ENCODE data around the gene ATP1B3.

Gene ATP1B3

GRCh38 chr3:141851411-141851810 lies 25.0 kb upstream of the ATP1B3 start:
- Mint-ChIP-seq H3K36me3 (ENCODE audit: low read depth) (no peaks in the 10 kb centered on the region), H3K4me3 (no peak overlapping the region), H3K9me3 (no peaks in the 10 kb centered on the region), H3K27ac (no peak overlapping the region), H3K27me3 (no peaks in the 10 kb centered on the region), H3K4me1 (ENCODE audit: low read depth) (no peaks in the 10 kb centered on the region)
- DNase-seq: no peak

DNA sequence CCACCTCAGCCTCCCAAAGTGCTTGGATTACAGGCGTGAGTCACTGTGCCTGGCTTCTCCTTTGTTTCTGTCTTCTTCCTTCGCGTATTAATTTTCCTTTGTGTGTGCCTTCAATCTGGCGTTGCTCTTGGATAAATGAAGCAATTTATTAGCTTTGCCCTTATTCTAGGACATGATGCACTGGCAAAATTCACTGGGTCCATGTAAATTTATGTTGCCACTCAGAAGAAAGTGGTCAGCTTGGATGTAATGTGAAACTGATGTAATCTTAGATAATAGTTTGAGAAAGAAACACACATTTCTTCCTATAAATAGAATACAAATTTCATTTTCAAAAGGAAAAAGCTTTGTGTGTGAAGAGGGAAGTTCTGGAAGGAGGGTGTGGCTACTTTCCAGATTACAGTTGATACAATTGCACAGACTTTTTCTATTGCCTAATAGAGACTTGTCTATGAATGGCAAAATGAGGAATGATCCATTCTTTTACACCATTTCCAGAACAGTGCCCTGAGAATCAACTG lies 23.3 kb upstream of the ATP1B3 start:
- Mint-ChIP-seq H3K27ac (no peak overlapping the region), H3K4me1 (ENCODE audit: low read depth) (no peaks in the 10 kb centered on the region), H3K9me3 (no peaks in the 10 kb centered on the region), H3K27me3 (no peaks in the 10 kb centered on the region), H3K36me3 (ENCODE audit: low read depth) (no peaks in the 10 kb centered on the region), H3K4me3 (no peak overlapping the region)
- no peak for DNase-seq

DNA sequence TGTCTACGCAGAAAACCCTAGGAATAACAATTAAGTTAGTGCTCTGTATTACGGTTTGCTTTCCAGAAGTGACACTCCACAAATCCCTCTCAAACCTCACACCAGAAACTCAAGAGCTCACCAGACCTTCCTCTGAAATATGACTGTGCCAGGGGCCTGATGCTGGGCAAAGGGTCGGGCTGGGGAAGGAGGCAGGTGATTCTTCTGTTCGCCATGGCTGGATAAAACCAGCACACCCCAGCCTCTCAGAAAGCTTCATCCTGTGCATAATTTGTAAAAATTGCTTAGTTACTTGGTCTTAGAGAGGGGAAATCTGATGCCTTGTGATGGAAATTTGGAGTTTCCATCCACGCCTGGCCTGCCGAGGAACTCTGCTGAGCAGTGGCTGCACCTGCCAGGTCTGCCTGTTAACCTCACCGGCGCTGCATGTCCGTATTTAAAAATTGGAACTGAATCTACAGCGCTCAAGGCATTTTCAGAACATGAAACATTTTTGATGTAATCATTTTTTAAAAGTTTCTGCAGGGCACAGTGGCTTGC lies 22.7 kb upstream of the ATP1B3 start:
- Mint-ChIP-seq H3K27me3 (no peaks in the 10 kb centered on the region), H3K27ac (no peak overlapping the region), H3K4me3 (no peak overlapping the region), H3K36me3 (ENCODE audit: low read depth) (no peaks in the 10 kb centered on the region), H3K9me3 (no peaks in the 10 kb centered on the region), H3K4me1 (ENCODE audit: low read depth) (no peaks in the 10 kb centered on the region)
- no peak for DNase-seq

- DNase-seq: no peak
- H3K27ac Mint-ChIP-seq: no peak overlapping the region
- no peak overlapping the region for H3K4me3 Mint-ChIP-seq
- no peaks in the 10 kb centered on the region for H3K4me1 Mint-ChIP-seq (ENCODE audit: low read depth)
- no peaks in the 10 kb centered on the region for H3K9me3 Mint-ChIP-seq
- no peaks in the 10 kb centered on the region for H3K27me3 Mint-ChIP-seq
- H3K36me3 Mint-ChIP-seq (ENCODE audit: low read depth): no peaks in the 10 kb centered on the region
Observed at GRCh38 chr3:141854599-141854998, 21.8 kb upstream of the ATP1B3 start.

GRCh38 chr3:141858312-141858711 lies 18.1 kb upstream of the ATP1B3 start:
- Mint-ChIP-seq H3K36me3 (ENCODE audit: low read depth) (no peaks in the 10 kb centered on the region), H3K9me3 (no peaks in the 10 kb centered on the region), H3K27me3 (no peaks in the 10 kb centered on the region), H3K4me3 (no peak overlapping the region), H3K27ac (no peak overlapping the region), H3K4me1 (ENCODE audit: low read depth) (peaks cover 5% of the 10 kb centered on the region)
- DNase-seq: no peak

- H3K27me3 Mint-ChIP-seq: no peaks in the 10 kb centered on the region
- no peak for DNase-seq
- H3K27ac Mint-ChIP-seq: no peak overlapping the region
- peaks cover 14% of the 10 kb centered on the region for H3K4me1 Mint-ChIP-seq (ENCODE audit: low read depth)
- no peaks in the 10 kb centered on the region for H3K36me3 Mint-ChIP-seq (ENCODE audit: low read depth)
- no peak overlapping the region for H3K4me3 Mint-ChIP-seq
- no peaks in the 10 kb centered on the region for H3K9me3 Mint-ChIP-seq
Observed at GRCh38 chr3:141859651-141860050, 16.8 kb upstream of the ATP1B3 start.

GRCh38 chr3:141860086-141860669 lies 16.3 kb upstream of the ATP1B3 start:
- H3K4me1 Mint-ChIP-seq (ENCODE audit: low read depth): peaks cover 14% of the 10 kb centered on the region
- H3K27me3 Mint-ChIP-seq: no peaks in the 10 kb centered on the region
- no peaks in the 10 kb centered on the region for H3K9me3 Mint-ChIP-seq
- no peak for DNase-seq
- no peak overlapping the region for H3K4me3 Mint-ChIP-seq
- H3K27ac Mint-ChIP-seq: no peak overlapping the region
- H3K36me3 Mint-ChIP-seq (ENCODE audit: low read depth): no peaks in the 10 kb centered on the region

- Mint-ChIP-seq H3K36me3 (ENCODE audit: low read depth) (no peaks in the 10 kb centered on the region), H3K4me3 (no peak overlapping the region), H3K27me3 (no peaks in the 10 kb centered on the region), H3K9me3 (no peaks in the 10 kb centered on the region), H3K27ac (no peak overlapping the region), H3K4me1 (ENCODE audit: low read depth) (peaks cover 14% of the 10 kb centered on the region)
- no peak for DNase-seq
Observed at GRCh38 chr3:141860766-141861513, 15.5 kb upstream of the ATP1B3 start.

DNA sequence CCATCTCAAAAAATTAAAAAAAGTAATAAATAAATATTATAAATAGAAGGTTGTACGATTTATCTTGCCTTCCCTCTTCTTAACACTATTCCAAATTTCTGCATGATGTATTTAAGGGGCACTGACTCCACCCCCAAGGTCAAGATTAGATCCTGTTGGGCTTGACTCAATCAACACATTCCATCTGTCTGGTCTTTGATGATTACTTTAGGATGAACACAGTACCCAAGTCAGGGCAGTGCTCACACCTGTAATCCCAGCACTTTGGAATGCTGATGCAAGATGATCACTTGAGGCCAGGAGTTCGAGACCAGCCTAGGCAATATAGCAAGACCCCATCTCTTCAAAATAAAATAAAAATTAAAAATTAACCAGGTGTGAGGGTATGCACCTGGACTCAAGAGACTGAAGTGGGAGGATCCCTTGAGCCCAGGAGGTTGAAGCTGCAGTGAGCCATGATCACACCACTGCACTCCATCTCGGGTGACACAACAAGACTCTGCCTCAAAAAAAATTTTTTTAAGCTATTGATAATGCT lies 14.1 kb upstream of the ATP1B3 start:
- Mint-ChIP-seq H3K9me3 (no peaks in the 10 kb centered on the region), H3K36me3 (ENCODE audit: low read depth) (no peaks in the 10 kb centered on the region), H3K27ac (no peak overlapping the region), H3K27me3 (no peaks in the 10 kb centered on the region), H3K4me3 (no peak overlapping the region), H3K4me1 (ENCODE audit: low read depth) (peaks cover 14% of the 10 kb centered on the region)
- no peak for DNase-seq

- no peaks in the 10 kb centered on the region for H3K36me3 Mint-ChIP-seq (ENCODE audit: low read depth)
- no peaks in the 10 kb centered on the region for H3K27me3 Mint-ChIP-seq
- H3K9me3 Mint-ChIP-seq: no peaks in the 10 kb centered on the region
- H3K27ac Mint-ChIP-seq: no peak overlapping the region
- no peak overlapping the region for H3K4me3 Mint-ChIP-seq
- H3K4me1 Mint-ChIP-seq (ENCODE audit: low read depth): peaks cover 14% of the 10 kb centered on the region
- no peak for DNase-seq
Observed at GRCh38 chr3:141863491-141863890, 13.0 kb upstream of the ATP1B3 start.

GRCh38 chr3:141864281-141864970 lies 12.0 kb upstream of the ATP1B3 start:
- Mint-ChIP-seq H3K36me3 (ENCODE audit: low read depth) (no peaks in the 10 kb centered on the region), H3K4me1 (ENCODE audit: low read depth) (peaks cover 14% of the 10 kb centered on the region), H3K9me3 (no peaks in the 10 kb centered on the region), H3K27ac (no peak overlapping the region), H3K4me3 (no peak overlapping the region), H3K27me3 (no peaks in the 10 kb centered on the region)
- no peak for DNase-seq

DNA sequence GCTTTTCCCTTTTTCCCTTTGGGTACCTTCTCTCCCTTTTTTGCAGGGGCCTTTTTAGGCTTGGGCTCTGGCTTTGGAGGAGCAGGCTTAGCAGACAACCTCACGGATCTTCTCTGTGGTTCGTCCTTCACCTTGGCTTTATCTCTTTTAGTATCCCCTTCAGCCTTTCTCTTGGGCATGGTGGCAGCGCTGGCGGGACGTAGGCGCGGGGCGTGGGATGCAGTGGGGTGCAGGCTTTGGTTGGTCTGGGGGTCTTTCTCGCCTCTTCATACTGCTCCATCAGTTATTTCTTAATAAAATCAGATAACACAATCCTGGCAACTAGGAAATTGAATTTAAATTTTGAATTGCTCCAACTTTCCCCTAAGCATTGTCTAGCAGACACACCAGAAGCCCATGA lies 11.3 kb upstream of the ATP1B3 start:
- Mint-ChIP-seq H3K4me1 (ENCODE audit: low read depth) (peaks cover 14% of the 10 kb centered on the region), H3K4me3 (no peak overlapping the region), H3K27ac (no peak overlapping the region), H3K36me3 (ENCODE audit: low read depth) (no peaks in the 10 kb centered on the region), H3K9me3 (no peaks in the 10 kb centered on the region), H3K27me3 (no peaks in the 10 kb centered on the region)
- no peak for DNase-seq

GRCh38 chr3:141870091-141870687 lies 6.3 kb upstream of the ATP1B3 start:
- Mint-ChIP-seq H3K27me3 (no peaks in the 10 kb centered on the region), H3K4me3 (no peak overlapping the region), H3K36me3 (ENCODE audit: low read depth) (no peaks in the 10 kb centered on the region), H3K27ac (no peak overlapping the region), H3K9me3 (no peaks in the 10 kb centered on the region), H3K4me1 (ENCODE audit: low read depth) (peaks cover 4% of the 10 kb centered on the region)
- no peak for DNase-seq

DNA sequence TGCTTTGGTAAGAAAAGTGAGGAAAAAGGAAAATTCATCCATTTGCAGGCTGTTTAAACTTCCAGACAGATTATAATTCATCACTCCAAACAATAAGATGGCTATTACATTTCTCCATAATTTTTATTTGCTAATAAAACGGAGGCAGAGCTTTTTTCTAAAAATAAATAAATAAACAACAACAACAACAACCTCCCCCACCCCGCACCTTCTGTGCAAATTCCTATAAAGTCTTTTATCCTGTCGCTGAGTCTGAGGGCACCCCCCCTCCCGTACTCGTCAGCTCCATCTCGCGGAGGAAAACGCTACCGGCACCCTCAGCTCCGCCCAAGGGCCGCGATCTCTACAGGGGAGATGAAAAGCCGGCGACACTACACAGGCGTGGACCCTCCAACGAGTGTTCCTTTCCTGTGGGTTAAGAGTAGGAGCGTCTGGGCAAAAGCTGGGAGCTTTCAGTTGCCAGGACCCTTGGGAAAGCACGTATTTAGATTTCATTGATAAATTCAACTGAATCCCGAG lies 1.0 kb upstream of the ATP1B3 start:
- no peaks in the 10 kb centered on the region for H3K9me3 Mint-ChIP-seq
- peak overlapping the region; percentile 98 for H3K27ac Mint-ChIP-seq
- no peaks in the 10 kb centered on the region for H3K27me3 Mint-ChIP-seq
- peak; percentile 89 for DNase-seq
- H3K36me3 Mint-ChIP-seq (ENCODE audit: low read depth): peaks cover 39% of the 10 kb centered on the region
- peaks cover 31% of the 10 kb centered on the region for H3K4me1 Mint-ChIP-seq (ENCODE audit: low read depth)
- H3K4me3 Mint-ChIP-seq: peak overlapping the region; percentile 88

All from activated T-cell treated with anti-CD3 and anti-CD28 coated beads, Interleukin-2, amount 50 U/mL, for 24 hours (primary cell).